PC-3 (cell line): Measurements from ENCODE around the gene MC1R.

Source experiments
- EZH2 ChIP-seq: fragments of 300-600 bp; sonication (generic); IDR thresholded peaks from one replicate; pipeline ENCODE4 v1.6.1; 2017; ENCODE audit warnings: antibody characterized with exemption, mild to moderate bottlenecking, low read length; ENCODE audit not compliant: unreplicated experiment
- EZH2phosphoT487 ChIP-seq: fragments of 300-600 bp; sonication (generic); IDR thresholded peaks from 2 replicates; pipeline ENCODE4 v1.6.1; 2018; ENCODE audit warnings: mild to moderate bottlenecking, antibody characterized with exemption, low read length, borderline replicate concordance
- TF ChIP-seq, protein P1 (sequence below): fragments of 300-600 bp; sonication (generic); conservative IDR thresholded peaks from 2 replicates; pipeline ENCODE4 v1.5.1; 2017; ENCODE audit warnings: antibody characterized with exemption, low read depth, mild to moderate bottlenecking, low read length

- TF ChIP-seq, protein P1, sequence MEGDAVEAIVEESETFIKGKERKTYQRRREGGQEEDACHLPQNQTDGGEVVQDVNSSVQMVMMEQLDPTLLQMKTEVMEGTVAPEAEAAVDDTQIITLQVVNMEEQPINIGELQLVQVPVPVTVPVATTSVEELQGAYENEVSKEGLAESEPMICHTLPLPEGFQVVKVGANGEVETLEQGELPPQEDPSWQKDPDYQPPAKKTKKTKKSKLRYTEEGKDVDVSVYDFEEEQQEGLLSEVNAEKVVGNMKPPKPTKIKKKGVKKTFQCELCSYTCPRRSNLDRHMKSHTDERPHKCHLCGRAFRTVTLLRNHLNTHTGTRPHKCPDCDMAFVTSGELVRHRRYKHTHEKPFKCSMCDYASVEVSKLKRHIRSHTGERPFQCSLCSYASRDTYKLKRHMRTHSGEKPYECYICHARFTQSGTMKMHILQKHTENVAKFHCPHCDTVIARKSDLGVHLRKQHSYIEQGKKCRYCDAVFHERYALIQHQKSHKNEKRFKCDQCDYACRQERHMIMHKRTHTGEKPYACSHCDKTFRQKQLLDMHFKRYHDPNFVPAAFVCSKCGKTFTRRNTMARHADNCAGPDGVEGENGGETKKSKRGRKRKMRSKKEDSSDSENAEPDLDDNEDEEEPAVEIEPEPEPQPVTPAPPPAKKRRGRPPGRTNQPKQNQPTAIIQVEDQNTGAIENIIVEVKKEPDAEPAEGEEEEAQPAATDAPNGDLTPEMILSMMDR, result no peak
- TF ChIP-seq EZH2, result no peak
- no peak for TF ChIP-seq EZH2phosphoT487
Observed at GRCh38 chr16:89911375-89911774, 7.3 kb upstream of the MC1R start.
